H1 (cell line): ENCODE data around the gene PLCB2. TPM values are rescaled to one million over a fixed set of nuclear protein-coding genes. Genes with fewer than 3 reads are reported as not detected.
A peak's percentile ranks its signal among the peaks of the same experiment; 100 is the strongest.

ENCODE experiments used
- CTCF ChIA-PET: fragments of 300-600 bp; sonication (Branson Sonifier 250); formaldehyde crosslinking; loops from one replicate; lab custom pipeline; 2021; ENCODE audit not compliant: partially characterized antibody; lab: Charles Lee
- POLR2A ChIA-PET: fragments of 300-600 bp; sonication (Branson Sonifier 250); formaldehyde crosslinking; loops from one replicate; lab custom pipeline; 2021; ENCODE audit warnings: inconsistent platforms; ENCODE audit not compliant: partially characterized antibody; lab: Charles Lee
- DNase-seq, 2 experiments: peaks; one replicate each; pipeline versions ENCODE4 v3.0.0 to v3.0.0-alpha.2; 2010 to 2022; ENCODE audit warnings: low spot score in 2 of 2, low read depth in 1 of 2, mixed read lengths in 1 of 2
- FAIRE-seq: peaks from 2 replicates; lab custom pipeline; 2011; peaks lifted over from hg19 to GRCh38; lab: Jason Lieb, UNC
- H2AFZ ChIP-seq: 2 replicates; pipeline ENCODE4 v1.8.1; 2012; ENCODE audit warnings: low read length, inconsistent platforms
- H2AK5ac ChIP-seq: 2 replicates; pipeline ENCODE4 v1.6.1; 2013; ENCODE audit warnings: low read depth, low read length
- H2BK120ac ChIP-seq: replicated peaks from 2 replicates; pipeline ENCODE3; 2013; ENCODE audit warnings: low read depth, low read length, inconsistent platforms
- H2BK12ac ChIP-seq: 2 replicates; pipeline ENCODE4 v1.6.1; 2013; ENCODE audit warnings: low read depth, low read length
- H2BK15ac ChIP-seq: 2 replicates; pipeline ENCODE4 v1.6.1; 2013; ENCODE audit warnings: low read length
- H2BK20ac ChIP-seq: 2 replicates; pipeline ENCODE4 v1.6.1; 2013; ENCODE audit warnings: low read length
- H2BK5ac ChIP-seq: 2 replicates; pipeline ENCODE4 v1.6.1; 2013; ENCODE audit warnings: low read depth, low read length
- H3K14ac ChIP-seq: 2 replicates; pipeline ENCODE4 v1.6.1; 2013; ENCODE audit warnings: inconsistent platforms; ENCODE audit not compliant: insufficient read length
- H3K18ac ChIP-seq: 2 replicates; pipeline ENCODE4 v1.6.1; 2013; ENCODE audit warnings: low read length; ENCODE audit errors: extremely low read depth
- H3K23ac ChIP-seq: 2 replicates; pipeline ENCODE4 v1.6.1; 2013; ENCODE audit warnings: inconsistent platforms; ENCODE audit not compliant: insufficient read length
- H3K23me2 ChIP-seq: 2 replicates; pipeline ENCODE4 v1.6.1; 2013; ENCODE audit warnings: low read depth, low read length
- H3K27ac ChIP-seq: 2 replicates; pipeline ENCODE4 v1.6.1; 2011; ENCODE audit warnings: low read depth, low read length, inconsistent platforms
- H3K27me3 ChIP-seq, 4 experiments: replicated peaks in 1 of 4; 1 replicate in 1 of 4; 2 replicates in 3 of 4; pipeline versions ENCODE4 v1.6.1 to v1.8.1; 2011 to 2013; ENCODE audit warnings: low read length in 3 of 4, mild to moderate bottlenecking in 3 of 4, inconsistent platforms in 2 of 4, mixed read lengths in 2 of 4, moderate library complexity in 1 of 4; ENCODE audit not compliant: control insufficient read depth in 3 of 4, insufficient read depth in 3 of 4; ENCODE audit errors: extremely low read depth in 1 of 4
- H3K36me3 ChIP-seq, 4 experiments: 2 replicates each; pipeline versions ENCODE4 v1.6.1 to v1.8.1; 2011 to 2013; ENCODE audit warnings: mild to moderate bottlenecking in 4 of 4, low read length in 3 of 4, moderate library complexity in 2 of 4, control low read depth in 1 of 4, inconsistent platforms in 1 of 4; ENCODE audit not compliant: insufficient read depth in 4 of 4, control insufficient read depth in 2 of 4
- H3K4ac ChIP-seq: replicated peaks from 2 replicates; pipeline ENCODE3; 2013; ENCODE audit warnings: low read length, low read depth, mixed read lengths, inconsistent platforms; ENCODE audit not compliant: insufficient read length
- H3K4me1 ChIP-seq, 4 experiments: replicated peaks in 1 of 4; 1 replicate in 1 of 4; 2 replicates in 3 of 4; pipeline versions ENCODE4 v1.6.1 to v1.8.1; 2011 to 2013; ENCODE audit warnings: low read length in 3 of 4, inconsistent platforms in 2 of 4, mixed read lengths in 1 of 4; ENCODE audit not compliant: insufficient read depth in 4 of 4, control insufficient read depth in 3 of 4
- H3K4me2 ChIP-seq, 2 experiments: 2 replicates each; pipeline versions ENCODE4 v1.6.1 to v1.8.1; 2011 to 2013; ENCODE audit warnings: low read depth in 2 of 2, low read length in 2 of 2, control low read depth in 1 of 2, inconsistent platforms in 1 of 2, mild to moderate bottlenecking in 1 of 2; ENCODE audit not compliant: insufficient read depth in 1 of 2
- H3K4me3 ChIP-seq, 4 experiments: fragments of 200-600, 300-600 bp in 1 of 4; sonication (generic), shearing (Covaris generic), sonication (Bioruptor Twin) in 1 of 4; 2 replicates each; pipeline versions ENCODE4 v1.5.1 to v1.8.1; 2011 to 2016; ENCODE audit warnings: low read length in 4 of 4, low read depth in 3 of 4, control low read depth in 2 of 4, inconsistent platforms in 2 of 4, mild to moderate bottlenecking in 2 of 4, mixed read lengths in 1 of 4, moderate library complexity in 1 of 4; ENCODE audit not compliant: insufficient read depth in 2 of 4; ENCODE audit errors: extremely low read depth in 1 of 4
- H3K56ac ChIP-seq: replicated peaks from 2 replicates; pipeline ENCODE3; 2013; ENCODE audit warnings: low read depth, mild to moderate bottlenecking, mixed read lengths, low read length, inconsistent platforms; ENCODE audit not compliant: insufficient read length
- H3K79me1 ChIP-seq: 2 replicates; pipeline ENCODE4 v1.6.1; 2013; ENCODE audit warnings: low read depth, low read length, control low read depth
- H3K79me2 ChIP-seq, 2 experiments: 2 replicates each; pipeline versions ENCODE4 v1.6.1 to v1.8.1; 2012 to 2013; ENCODE audit warnings: low read length in 2 of 2, mild to moderate bottlenecking in 2 of 2, inconsistent platforms in 1 of 2; ENCODE audit not compliant: insufficient read depth in 2 of 2, control insufficient read depth in 1 of 2
- H3K9ac ChIP-seq, 4 experiments: replicated peaks in 1 of 4; 1 replicate in 1 of 4; 2 replicates in 3 of 4; pipeline versions ENCODE4 v1.6.1 to v1.8.1; 2011 to 2013; ENCODE audit warnings: low read depth in 3 of 4, low read length in 3 of 4, control low read depth in 2 of 4, mild to moderate bottlenecking in 2 of 4, moderate library complexity in 2 of 4, inconsistent platforms in 1 of 4; ENCODE audit errors: extremely low read depth in 1 of 4
- H3K9me3 ChIP-seq, 2 experiments: 2 replicates each; pipeline versions ENCODE4 v1.6.1 to v1.8.1; 2012 to 2013; ENCODE audit warnings: mild to moderate bottlenecking in 2 of 2, moderate library complexity in 2 of 2, control low read depth in 1 of 2, inconsistent platforms in 1 of 2, low read depth in 1 of 2, low read length in 1 of 2, mixed read lengths in 1 of 2; ENCODE audit not compliant: insufficient read depth in 2 of 2
- H4K20me1 ChIP-seq, 2 experiments: replicated peaks in 1 of 2; 2 replicates each; pipeline versions ENCODE3 to v1.8.1; 2011 to 2013; ENCODE audit warnings: inconsistent platforms in 2 of 2, low read length in 2 of 2, mild to moderate bottlenecking in 1 of 2; ENCODE audit not compliant: insufficient read depth in 2 of 2, control insufficient read depth in 1 of 2
- H4K5ac ChIP-seq: 2 replicates; pipeline ENCODE4 v1.6.1; 2013; ENCODE audit warnings: low read length, low read depth, mixed read lengths, inconsistent platforms; ENCODE audit not compliant: insufficient read length
- H4K8ac ChIP-seq: 2 replicates; pipeline ENCODE4 v1.8.0; 2013; ENCODE audit warnings: mild to moderate bottlenecking, moderate library complexity, low read length, inconsistent platforms; ENCODE audit not compliant: insufficient read depth; ENCODE audit errors: extremely low read depth
- H4K91ac ChIP-seq: replicated peaks from 2 replicates; pipeline ENCODE3; 2013; ENCODE audit warnings: low read length, mixed read lengths, inconsistent platforms; ENCODE audit not compliant: insufficient read length
- TAF7 ChIP-seq: optimal IDR thresholded peaks from 2 replicates; pipeline ENCODE3; 2011; ENCODE audit warnings: low read depth, mild to moderate bottlenecking, inconsistent platforms, low read length, moderate library complexity, borderline replicate concordance
- WGBS, 2 experiments: shearing (Covaris generic) in 1 of 2; methylation state at CpG; one replicate each; pipeline versions ENCODE4 v1.1.6 to v1.1.7; 2013 to 2015; ENCODE audit warnings: low lambda C conversion rate in 2 of 2, mixed read lengths in 2 of 2, inconsistent platforms in 1 of 2, low coverage in 1 of 2, missing lambda C conversion rate in 1 of 2; ENCODE audit not compliant: insufficient replicate concordance in 2 of 2, insufficient coverage in 1 of 2, insufficient read length in 1 of 2; ENCODE audit errors: extremely low coverage in 1 of 2, missing lambda C conversion rate in 1 of 2; 5-methylcytosine and 5-hydroxymethylcytosine counted together
- polyA plus RNA-seq, 7 experiments: library from polyadenylated mRNA; depleted of rRNA in 3 of 7; stranded (reverse) in 5 of 7; unstranded in 2 of 7; fragments of >200 nt in 5 of 7; fragments of 200-250 nt in 2 of 7; gene quantifications; 1 replicate in 5 of 7; 2 replicates in 1 of 7; 4 replicates in 1 of 7; pipeline versions ENCODE4 v1.2.1 to v1.2.3, GENCODE V29; 2011 to 2013; ENCODE audit warnings: missing spikeins in 2 of 7, mixed read lengths in 2 of 7
- total RNA-seq: library from RNA; stranded (reverse); fragmentation: NEBNext Ultra II Directional; extraction: Animal tissue kit (Norgen Biotek cat#: 25700); gene quantifications from 2 replicates; pipeline ENCODE4 v1.2.1, GENCODE V29; 2021

The PLCB2 gene
- total and polyA plus RNA-seq, 2 of the 8 experiments (the other 6 are each of a cell fraction or from before 2014, with no cell fraction given): 7.2 to 8.4 TPM

DNA sequence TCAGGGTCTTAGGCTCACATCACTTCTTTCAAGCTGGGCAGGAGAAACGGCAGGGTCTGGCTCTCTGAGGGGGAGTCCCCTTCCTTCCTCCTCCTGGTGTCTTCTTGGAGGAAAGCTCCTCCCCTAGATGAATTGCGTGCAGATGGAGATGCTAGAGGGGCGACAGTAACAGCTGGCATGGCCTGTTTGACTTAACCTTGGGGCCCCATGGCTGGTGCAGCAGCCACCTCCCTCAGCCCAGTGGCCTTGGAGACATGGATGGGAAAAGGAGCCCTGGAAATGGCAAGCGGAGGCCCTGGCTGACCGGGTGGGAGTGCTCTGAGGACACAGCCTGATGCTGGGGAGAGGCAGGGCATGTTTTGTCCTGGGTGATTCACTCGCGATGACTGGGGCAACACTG lies 48.7 kb downstream of the PLCB2 start:
- peak overlapping the region; percentile 81 for H2BK5ac ChIP-seq
- peak overlapping the region; percentile 68; the same call in 1 of the 2 replicates for H2BK12ac ChIP-seq
- no peak overlapping the region for H3K4me3 ChIP-seq
- DNase-seq (no peak), FAIRE-seq (no peak)
- 0 out of 2 replicates have a peak overlapping the region, but pooled peaks have one; percentile 88 for H2BK15ac ChIP-seq
- H3K14ac ChIP-seq: no peak overlapping the region
- peaks cover 0 to 8% (median 5%) of the 10 kb centered on the region in 4 experiments; a peak in 6 of 7 replicates for H3K27me3 ChIP-seq
- no peaks in the 10 kb centered on the region for H4K20me1 ChIP-seq
- no peak overlapping the region for H4K5ac ChIP-seq
- H2BK120ac ChIP-seq: no peak overlapping the region
- H3K56ac ChIP-seq: no peak overlapping the region
- no peak overlapping the region for H3K27ac ChIP-seq
- H3K4ac ChIP-seq: no peak overlapping the region
- peak overlapping the region; percentile 32; the same call in 1 of the 2 replicates for H2BK20ac ChIP-seq
- H3K4me1 ChIP-seq: peaks cover 0 to 15% (median 6%) of the 10 kb centered on the region in 4 experiments; a peak in 6 of 7 replicates
- H3K79me1 ChIP-seq: no peaks in the 10 kb centered on the region; the same call in 1 of the 2 replicates
- ChIA-PET CTCF (interaction anchor here (0.9 to 46.3 kb wide), 13 partner anchors 8 to 214 kb away, joined by 3 to 1340 read pairs (median 6); partner anchors contain the start of genes CCDC9B and PAK6), POLR2A (interaction anchor here (1.0 to 1.7 kb wide), 4 partner anchors 14 to 23 kb away, joined by 3 to 6 read pairs (median 4); partner anchors contain the start of gene PAK6)
- peak overlapping the region; percentile 68; the same call in 1 of the 2 replicates for H3K18ac ChIP-seq
- H3K9me3 ChIP-seq: no peaks in the 10 kb centered on the region
- no peak overlapping the region for H4K91ac ChIP-seq
- H4K8ac ChIP-seq: no peak overlapping the region
- H3K79me2 ChIP-seq: no peaks in the 10 kb centered on the region
- no peak overlapping the region for H3K4me2 ChIP-seq
- WGBS, 2 experiments: 84% methylated on average over 7 of the region's 7 CpGs; no CpG with 5 or more reads in 1 of the 2 experiments
- H2AK5ac ChIP-seq: peak overlapping the region; percentile 93; the same call in 1 of the 2 replicates
- peak overlapping the region; percentile 5; the same call in 1 of the 2 replicates for H2AFZ ChIP-seq
- H3K23ac ChIP-seq: no peak overlapping the region
- H3K23me2 ChIP-seq: no peaks in the 10 kb centered on the region
- peak overlapping the region in 1 of 4 experiments; percentile 32; a peak in 2 of 7 replicates for H3K9ac ChIP-seq
- H3K36me3 ChIP-seq: no peaks in the 10 kb centered on the region
- no peak for TF ChIP-seq TAF7
